Measurements from ENCODE around the gene FLT4. TPM values are rescaled to one million over a fixed set of nuclear protein-coding genes. Genes with fewer than 3 reads are reported as not detected.

Gene FLT4
- total RNA-seq, 2 donors from 2014 or later, result 6.9 to 7.9 TPM

DNA sequence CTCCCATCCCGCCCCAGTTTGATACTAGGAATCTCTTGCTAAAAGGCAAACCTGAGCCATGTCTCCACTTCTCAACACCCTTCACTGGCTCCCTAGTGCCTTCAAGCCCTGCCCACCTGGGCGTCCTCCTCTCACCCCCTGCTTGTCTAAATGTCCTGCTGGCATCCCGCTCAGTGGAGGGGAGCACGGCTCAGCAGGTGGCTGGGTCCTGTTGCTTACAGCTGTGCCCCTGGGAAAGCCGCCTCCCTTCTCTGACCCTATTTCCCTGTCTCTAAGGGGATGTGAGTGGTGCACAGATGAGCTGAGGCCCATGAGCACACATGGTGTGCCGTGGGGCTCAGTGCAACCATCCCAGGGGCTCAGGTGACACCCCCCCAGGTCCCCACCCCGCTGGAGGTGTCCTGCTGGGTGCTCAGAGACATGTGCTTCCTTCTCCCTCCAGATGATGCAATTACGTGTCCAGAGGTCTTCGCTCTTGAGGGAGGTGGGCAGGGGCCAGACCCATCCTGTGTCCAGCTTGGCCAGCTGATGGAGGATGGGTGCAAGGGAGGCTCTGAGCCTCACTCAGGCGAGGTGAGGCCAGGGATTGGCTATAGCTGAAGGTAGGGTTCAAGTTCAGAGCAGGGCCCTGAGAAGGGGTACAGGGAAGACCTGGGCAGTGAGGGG lies 24.1 kb downstream of the FLT4 start:
- TF ChIP-seq, protein P1, sequence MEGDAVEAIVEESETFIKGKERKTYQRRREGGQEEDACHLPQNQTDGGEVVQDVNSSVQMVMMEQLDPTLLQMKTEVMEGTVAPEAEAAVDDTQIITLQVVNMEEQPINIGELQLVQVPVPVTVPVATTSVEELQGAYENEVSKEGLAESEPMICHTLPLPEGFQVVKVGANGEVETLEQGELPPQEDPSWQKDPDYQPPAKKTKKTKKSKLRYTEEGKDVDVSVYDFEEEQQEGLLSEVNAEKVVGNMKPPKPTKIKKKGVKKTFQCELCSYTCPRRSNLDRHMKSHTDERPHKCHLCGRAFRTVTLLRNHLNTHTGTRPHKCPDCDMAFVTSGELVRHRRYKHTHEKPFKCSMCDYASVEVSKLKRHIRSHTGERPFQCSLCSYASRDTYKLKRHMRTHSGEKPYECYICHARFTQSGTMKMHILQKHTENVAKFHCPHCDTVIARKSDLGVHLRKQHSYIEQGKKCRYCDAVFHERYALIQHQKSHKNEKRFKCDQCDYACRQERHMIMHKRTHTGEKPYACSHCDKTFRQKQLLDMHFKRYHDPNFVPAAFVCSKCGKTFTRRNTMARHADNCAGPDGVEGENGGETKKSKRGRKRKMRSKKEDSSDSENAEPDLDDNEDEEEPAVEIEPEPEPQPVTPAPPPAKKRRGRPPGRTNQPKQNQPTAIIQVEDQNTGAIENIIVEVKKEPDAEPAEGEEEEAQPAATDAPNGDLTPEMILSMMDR (conservative IDR thresholded peaks at IDR 0.05), result no peak
- Histone ChIP-seq H3K9ac (ENCODE audit: extremely low read depth, low read length, poor library complexity, severe bottlenecking) (no peak overlapping the region), H3K4me1 (ENCODE audit: control insufficient read depth, insufficient read depth, low read length) (no peaks in the 10 kb centered on the region), H3K9me3 (ENCODE audit: control insufficient read depth, low read length) (no peaks in the 10 kb centered on the region), H3K27ac (ENCODE audit: low read depth, low read length) (no peak overlapping the region), H3K4me3 (ENCODE audit: low read length) (no peak overlapping the region), H3K27me3 (ENCODE audit: control insufficient read depth, insufficient read depth, low read length, poor library complexity, severe bottlenecking) (no peaks in the 10 kb centered on the region), H3K36me3 (ENCODE audit: control insufficient read depth, insufficient read depth, low read length) (no peaks in the 10 kb centered on the region)
- Mint-ChIP-seq H3K27ac (no peak overlapping the region), H3K27me3 (ENCODE audit: insufficient read depth) (peaks cover 10% of the 10 kb centered on the region), H3K9me3 (no peaks in the 10 kb centered on the region), H3K36me3 (ENCODE audit: low read depth) (no peaks in the 10 kb centered on the region), H3K4me3 (no peak overlapping the region), H3K4me1 (no peaks in the 10 kb centered on the region)
- 89 to 93% methylated on average over 4 to 10 of the region's 10 CpGs for WGBS, 2 experiments (ENCODE audit: insufficient coverage in 1 of 2, insufficient read length in 1 of 2)
- no peak for DNase-seq

DNA sequence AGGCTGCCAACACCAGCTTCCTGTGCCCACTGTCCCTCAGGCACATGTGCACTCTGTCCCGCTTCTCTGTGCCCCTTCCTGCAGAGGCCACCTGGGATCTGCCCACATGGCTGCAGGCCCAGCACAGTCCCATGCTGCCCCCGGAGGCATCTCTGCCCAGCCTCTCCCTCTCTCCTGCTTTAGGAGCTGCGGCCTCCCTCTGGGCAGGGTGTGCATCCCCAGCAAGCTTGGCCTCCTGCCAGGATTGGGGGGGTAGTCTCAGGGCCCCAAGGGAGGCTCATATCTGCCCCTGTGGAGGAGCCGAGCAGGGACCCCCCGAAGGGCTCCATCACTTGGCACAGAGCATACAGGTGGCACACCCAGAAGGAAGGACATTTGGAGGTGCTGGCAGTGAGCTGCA lies 24.8 kb downstream of the FLT4 start:
- Mint-ChIP-seq H3K36me3 (ENCODE audit: low read depth) (no peaks in the 10 kb centered on the region), H3K4me1 (no peaks in the 10 kb centered on the region)
- TF ChIP-seq, protein P1 (conservative IDR thresholded peaks at IDR 0.05), result no peak

DNA sequence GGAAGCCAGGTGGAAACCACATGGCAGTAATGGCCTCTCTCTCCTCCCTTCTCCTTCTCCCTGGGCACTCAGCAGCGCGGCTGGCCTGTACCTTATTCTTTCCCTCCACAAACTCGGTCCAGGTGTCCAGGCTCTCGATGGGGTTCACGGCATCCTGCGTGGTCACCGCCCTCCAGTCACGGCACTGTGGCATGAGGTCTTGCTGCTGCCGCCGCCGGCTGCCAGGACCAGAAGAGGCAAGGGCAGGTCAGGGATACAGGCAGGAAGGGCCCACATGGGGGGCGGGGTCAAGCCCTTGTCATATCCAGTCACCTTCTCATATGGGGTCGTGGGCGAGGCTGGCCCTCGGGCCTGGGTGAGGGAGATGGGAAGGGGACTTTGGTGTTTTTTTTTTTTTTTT lies 25.6 kb downstream of the FLT4 start:
- peaks cover 18% of the 10 kb centered on the region for H3K27me3 Mint-ChIP-seq (ENCODE audit: insufficient read depth)
- Histone ChIP-seq H3K27ac (ENCODE audit: low read depth, low read length) (no peak overlapping the region), H3K4me1 (ENCODE audit: control insufficient read depth, insufficient read depth, low read length) (no peaks in the 10 kb centered on the region), H3K27me3 (ENCODE audit: control insufficient read depth, insufficient read depth, low read length, poor library complexity, severe bottlenecking) (no peaks in the 10 kb centered on the region), H3K9me3 (ENCODE audit: control insufficient read depth, low read length) (no peaks in the 10 kb centered on the region), H3K36me3 (ENCODE audit: control insufficient read depth, insufficient read depth, low read length) (no peaks in the 10 kb centered on the region), H3K9ac (ENCODE audit: extremely low read depth, low read length, poor library complexity, severe bottlenecking) (no peak overlapping the region), H3K4me3 (ENCODE audit: low read length) (no peak overlapping the region)
- H3K4me1 Mint-ChIP-seq, result no peaks in the 10 kb centered on the region
- WGBS, 2 experiments (ENCODE audit: insufficient coverage in 1 of 2, insufficient read length in 1 of 2), result 93 to 97% methylated on average over 7 to 15 of the region's 15 CpGs
- no peak overlapping the region for H3K27ac Mint-ChIP-seq
- TF ChIP-seq, protein P1 (conservative IDR thresholded peaks at IDR 0.05), result no peak
- H3K4me3 Mint-ChIP-seq, result no peak overlapping the region
- no peak for DNase-seq
- H3K9me3 Mint-ChIP-seq, result no peaks in the 10 kb centered on the region
- no peaks in the 10 kb centered on the region for H3K36me3 Mint-ChIP-seq (ENCODE audit: low read depth)

More for the DNA sequence above, 24.8 kb downstream of the FLT4 start:
- Histone ChIP-seq H3K4me1 (ENCODE audit: control insufficient read depth, insufficient read depth, low read length) (no peaks in the 10 kb centered on the region), H3K9ac (ENCODE audit: extremely low read depth, low read length, poor library complexity, severe bottlenecking) (no peak overlapping the region), H3K9me3 (ENCODE audit: control insufficient read depth, low read length) (no peaks in the 10 kb centered on the region), H3K4me3 (ENCODE audit: low read length) (no peak overlapping the region), H3K27ac (ENCODE audit: low read depth, low read length) (no peak overlapping the region), H3K36me3 (ENCODE audit: control insufficient read depth, insufficient read depth, low read length) (no peaks in the 10 kb centered on the region), H3K27me3 (ENCODE audit: control insufficient read depth, insufficient read depth, low read length, poor library complexity, severe bottlenecking) (no peaks in the 10 kb centered on the region)
- Mint-ChIP-seq H3K27ac (no peak overlapping the region), H3K9me3 (no peaks in the 10 kb centered on the region), H3K4me3 (no peak overlapping the region), H3K27me3 (ENCODE audit: insufficient read depth) (peaks cover 17% of the 10 kb centered on the region)
- WGBS, 2 experiments (ENCODE audit: insufficient coverage in 1 of 2, insufficient read length in 1 of 2), result 86 to 92% methylated on average over 3 to 5 of the region's 5 CpGs
- DNase-seq, result no peak
